AG04449 (cell line): Measurements from ENCODE around the gene PCDHB11.
"Not testable (repeated sequence)": the region's sequence is repeated elsewhere in the genome, so short reads cannot be mapped to it uniquely, and the experiment has no call there.

ENCODE experiments used
- CTCF ChIA-PET: fragments of 350-600 bp; formaldehyde crosslinking; extraction: SDS; loops from one replicate; lab custom pipeline; 2021; ENCODE audit warnings: antibody characterized with exemption; lab: Yijun Ruan, JAX
- POLR2A ChIA-PET: fragments of 400-600, 350-600 bp; formaldehyde crosslinking; extraction: SDS; loops from one replicate; lab custom pipeline; 2020; ENCODE audit warnings: antibody characterized with exemption, inconsistent platforms; lab: Yijun Ruan, JAX
- DNase-seq: peaks from one replicate; pipeline ENCODE4 v3.0.0-alpha.2; 2010; ENCODE audit warnings: low read depth, low spot score
- H3K4me3 ChIP-seq: 2 replicates; pipeline ENCODE4 v1.5.1; 2011; ENCODE audit warnings: low read depth, mild to moderate bottlenecking, control low read depth, low read length
- CTCF ChIP-seq: IDR thresholded peaks from one replicate; pipeline ENCODE4 v1.5.1; 2011; ENCODE audit warnings: mild to moderate bottlenecking, moderate library complexity, low read length, control low read depth, inconsistent platforms; ENCODE audit not compliant: insufficient read depth; ENCODE audit errors: missing control alignments

The PCDHB11 gene

DNA sequence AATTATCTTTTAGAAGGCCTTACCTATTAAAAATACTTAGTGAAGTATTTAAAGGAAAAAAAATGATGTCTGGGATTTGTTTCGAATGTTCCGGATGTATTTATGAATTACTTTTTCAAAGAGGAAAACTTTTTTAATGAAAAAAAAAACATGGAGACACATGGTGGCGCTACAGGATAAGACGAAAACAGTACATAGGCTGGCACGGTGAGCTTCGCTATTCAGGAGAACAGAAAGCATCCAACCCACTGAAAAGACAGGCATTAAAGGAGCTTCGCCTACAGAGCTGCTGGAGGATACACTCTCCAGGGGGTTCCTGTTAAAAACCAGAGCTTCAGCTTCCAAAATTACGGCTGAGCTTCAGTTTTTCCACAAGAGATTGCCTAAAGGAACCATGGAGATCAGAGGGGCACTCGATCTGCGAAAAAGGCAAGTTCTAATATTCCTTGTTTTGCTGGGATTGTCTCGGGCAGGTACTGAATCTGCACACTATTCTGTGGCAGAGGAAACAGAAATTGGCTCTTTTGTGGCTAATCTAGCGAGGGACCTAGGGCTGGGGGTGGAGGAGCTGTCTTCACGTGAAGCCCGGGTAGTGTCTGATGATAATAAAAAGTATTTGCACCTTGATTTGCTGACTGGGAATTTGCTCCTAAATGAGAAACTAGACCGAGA lies 23.8 kb downstream of the PCDHB11 start, which contains the start of gene PCDHB14:
TSS of gene PCDHB14 (plus strand) at position 232 of the 672 bp plus-strand sequence. CDS start at position 395, 163 bp downstream.
- DNase-seq = no peak
- H3K4me3 ChIP-seq = peak within 1 kb of the TSS; percentile 33
- POLR2A ChIA-PET = interaction anchor here (0.6 kb wide), 1 partner anchor 341 kb away, joined by 4 read pairs; no protein-coding TSS in a partner anchor
- CTCF ChIA-PET = interaction anchor here (0.7 to 3.3 kb wide), 11 partner anchors 14 to 343 kb away, joined by 3 to 57 read pairs (median 4); partner anchors contain the start of genes PCDHB12, PCDHGA2 and PCDHGA6
- TF ChIP-seq CTCF = no peak

DNA sequence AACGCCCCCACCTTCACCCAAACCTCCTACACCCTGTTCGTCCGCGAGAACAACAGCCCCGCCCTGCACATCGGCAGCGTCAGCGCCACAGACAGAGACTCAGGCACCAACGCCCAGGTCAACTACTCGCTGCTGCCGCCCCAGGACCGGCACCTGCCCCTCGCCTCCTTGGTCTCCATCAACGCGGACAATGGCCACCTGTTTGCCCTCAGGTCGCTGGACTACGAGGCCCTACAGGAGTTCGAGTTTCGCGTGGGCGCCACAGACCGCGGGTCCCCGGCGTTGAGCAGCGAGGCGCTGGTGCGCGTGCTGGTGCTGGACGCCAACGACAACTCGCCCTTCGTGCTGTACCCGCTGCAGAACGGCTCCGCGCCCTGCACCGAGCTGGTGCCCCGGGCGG lies 25.4 kb downstream of the PCDHB11 start:
- POLR2A ChIA-PET, DNase-seq, H3K4me3 ChIP-seq: not testable (repeated sequence)
- CTCF ChIA-PET = interaction anchor here (3.3 kb wide), 1 partner anchor 338 kb away, joined by 57 read pairs; no protein-coding TSS in a partner anchor

GRCh38 chr5:141225421-141225820 lies 26.0 kb downstream of the PCDHB11 start:
- POLR2A ChIA-PET, DNase-seq, H3K4me3 ChIP-seq: not testable (repeated sequence)
- CTCF ChIA-PET = interaction anchor here (2.3 kb wide), 1 partner anchor 339 kb away, joined by 9 read pairs; no protein-coding TSS in a partner anchor

DNA sequence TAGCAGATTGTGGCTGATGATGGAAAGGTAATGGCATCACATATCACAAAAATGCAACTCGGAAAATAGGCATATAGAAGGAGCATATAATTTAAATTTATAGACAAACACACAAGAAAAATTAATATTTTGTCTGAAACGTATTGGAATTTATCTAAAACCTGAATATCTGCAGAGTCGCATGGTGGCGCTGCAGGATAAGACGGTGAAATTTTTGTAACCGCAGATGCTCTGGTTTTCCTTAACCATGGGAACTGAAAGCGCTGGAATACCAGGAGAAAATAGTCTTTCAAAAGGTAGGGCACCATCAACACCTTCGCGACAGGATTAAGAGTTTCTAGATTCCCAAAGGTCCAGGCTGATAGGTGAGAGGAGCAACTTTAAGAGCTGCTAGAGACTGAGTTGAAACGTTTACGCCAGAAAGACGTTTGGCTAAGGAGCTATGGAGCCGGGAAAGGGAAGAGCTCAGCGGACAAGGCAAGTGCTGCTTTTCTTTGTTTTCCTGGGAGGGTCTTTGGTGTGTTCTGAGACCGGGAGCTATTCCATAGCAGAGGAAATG lies 34.8 kb downstream of the PCDHB11 start:
- H3K4me3 ChIP-seq = peak overlapping the region; percentile 24
- CTCF ChIA-PET = interaction anchor here (0.9 to 1.1 kb wide), 3 partner anchors 140 to 330 kb away, joined by 3 to 4 read pairs (median 4); partner anchors contain the start of gene PCDHGA6
- no peak for TF ChIP-seq CTCF
- no peak for DNase-seq
- POLR2A ChIA-PET = no interaction called here

DNA sequence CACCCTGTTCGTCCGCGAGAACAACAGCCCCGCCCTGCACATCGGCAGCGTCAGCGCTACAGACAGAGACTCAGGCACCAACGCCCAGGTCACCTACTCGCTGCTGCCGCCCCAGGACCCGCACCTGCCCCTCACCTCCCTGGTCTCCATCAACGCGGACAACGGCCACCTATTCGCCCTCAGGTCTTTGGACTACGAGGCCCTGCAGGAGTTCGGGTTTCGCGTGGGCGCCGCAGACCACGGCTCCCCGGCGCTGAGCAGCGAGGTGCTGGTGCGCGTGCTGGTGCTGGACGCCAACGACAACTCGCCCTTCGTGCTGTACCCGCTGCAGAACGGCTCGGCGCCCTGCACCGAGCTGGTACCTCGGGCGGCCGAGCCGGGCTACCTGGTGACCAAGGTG lies 36.5 kb downstream of the PCDHB11 start:
- DNase-seq, H3K4me3 ChIP-seq, CTCF ChIA-PET, POLR2A ChIA-PET: not testable (repeated sequence)

GRCh38 chr5:141236516-141237313 lies 37.3 kb downstream of the PCDHB11 start:
- TF ChIP-seq CTCF = no peak
- ChIA-PET CTCF (no interaction called here), POLR2A (no interaction called here)
- DNase-seq = no peak
- H3K4me3 ChIP-seq = no peak overlapping the region

DNA sequence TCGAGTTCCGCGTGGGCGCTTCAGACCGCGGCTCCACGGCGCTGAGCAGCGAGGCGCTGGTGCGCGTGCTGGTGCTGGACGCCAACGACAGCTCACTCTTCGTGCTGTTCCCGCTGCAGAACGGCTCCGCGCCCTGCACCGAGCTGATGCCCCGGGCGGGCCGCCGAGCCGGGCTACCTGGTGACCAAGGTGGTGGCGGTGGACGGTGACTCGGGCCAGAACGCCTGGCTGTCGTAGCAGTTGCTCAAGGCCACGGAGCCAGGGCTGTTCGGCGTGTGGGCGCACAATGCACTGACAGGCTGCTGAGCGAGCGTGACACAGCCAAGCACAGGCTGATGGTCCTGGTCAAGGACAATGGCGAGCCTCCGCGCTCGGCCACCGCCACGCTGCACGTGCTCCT lies 42.1 kb downstream of the PCDHB11 start:
- no peak for TF ChIP-seq CTCF
- CTCF ChIA-PET = no interaction called here
- POLR2A ChIA-PET = no interaction called here
- no peak overlapping the region for H3K4me3 ChIP-seq
- no peak for DNase-seq
